Measurements from ENCODE around the gene UPF2.
A peak's percentile ranks its signal among the peaks of the same experiment; 100 is the strongest.

The UPF2 gene

GRCh38 chr10:11885437-11886137 is 157.0 kb downstream of the UPF2 start:
- no peaks in the 10 kb centered on the region for H4K20me1 ChIP-seq (ENCODE audit: insufficient read depth, low read length)
- no peaks in the 10 kb centered on the region for H3K27me3 ChIP-seq (ENCODE audit: insufficient read depth, low read length, poor library complexity)
- TF ChIP-seq EZH2 (IDR thresholded peaks at IDR 0.05; ENCODE audit: borderline replicate concordance, low read depth, low read length, severe bottlenecking) = no peak
- TF ChIP-seq, protein P1, sequence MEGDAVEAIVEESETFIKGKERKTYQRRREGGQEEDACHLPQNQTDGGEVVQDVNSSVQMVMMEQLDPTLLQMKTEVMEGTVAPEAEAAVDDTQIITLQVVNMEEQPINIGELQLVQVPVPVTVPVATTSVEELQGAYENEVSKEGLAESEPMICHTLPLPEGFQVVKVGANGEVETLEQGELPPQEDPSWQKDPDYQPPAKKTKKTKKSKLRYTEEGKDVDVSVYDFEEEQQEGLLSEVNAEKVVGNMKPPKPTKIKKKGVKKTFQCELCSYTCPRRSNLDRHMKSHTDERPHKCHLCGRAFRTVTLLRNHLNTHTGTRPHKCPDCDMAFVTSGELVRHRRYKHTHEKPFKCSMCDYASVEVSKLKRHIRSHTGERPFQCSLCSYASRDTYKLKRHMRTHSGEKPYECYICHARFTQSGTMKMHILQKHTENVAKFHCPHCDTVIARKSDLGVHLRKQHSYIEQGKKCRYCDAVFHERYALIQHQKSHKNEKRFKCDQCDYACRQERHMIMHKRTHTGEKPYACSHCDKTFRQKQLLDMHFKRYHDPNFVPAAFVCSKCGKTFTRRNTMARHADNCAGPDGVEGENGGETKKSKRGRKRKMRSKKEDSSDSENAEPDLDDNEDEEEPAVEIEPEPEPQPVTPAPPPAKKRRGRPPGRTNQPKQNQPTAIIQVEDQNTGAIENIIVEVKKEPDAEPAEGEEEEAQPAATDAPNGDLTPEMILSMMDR (IDR thresholded peaks at IDR 0.05; ENCODE audit: borderline replicate concordance, extremely low read depth, low read length, poor library complexity, severe bottlenecking) = no peak
- no peaks in the 10 kb centered on the region for H3K9me3 ChIP-seq (ENCODE audit: insufficient read depth, low read length, severe bottlenecking)
- H3K9ac ChIP-seq (ENCODE audit: low read depth, low read length) = no peak overlapping the region
- H3K4me2 ChIP-seq (ENCODE audit: insufficient read depth, low read length) = no peak overlapping the region
- no peak for DNase-seq
- no peak overlapping the region for H3K4me3 ChIP-seq (ENCODE audit: low read depth in 1 of 2, low read length in 2 of 2)
- no peak for ATAC-seq (ENCODE audit: insufficient read depth, low read depth)
- H3K27ac ChIP-seq (ENCODE audit: low read length) = no peak overlapping the region
- no peaks in the 10 kb centered on the region for H3K79me2 ChIP-seq (ENCODE audit: insufficient read depth, low read length)
- H3K4me1 ChIP-seq (ENCODE audit: insufficient read depth, low read length) = no peaks in the 10 kb centered on the region
- no peak overlapping the region for H2AFZ ChIP-seq (ENCODE audit: low read depth, low read length)
- H3K36me3 ChIP-seq (ENCODE audit: insufficient read depth, low read length) = no peaks in the 10 kb centered on the region

- H3K79me2 ChIP-seq (ENCODE audit: insufficient read depth, low read length) = no peaks in the 10 kb centered on the region
- H3K9ac ChIP-seq (ENCODE audit: low read depth, low read length) = no peak overlapping the region
- H2AFZ ChIP-seq (ENCODE audit: low read depth, low read length) = no peak overlapping the region
- H4K20me1 ChIP-seq (ENCODE audit: insufficient read depth, low read length) = no peaks in the 10 kb centered on the region
- H3K9me3 ChIP-seq (ENCODE audit: insufficient read depth, low read length, severe bottlenecking) = no peaks in the 10 kb centered on the region
- ATAC-seq (ENCODE audit: insufficient read depth, low read depth) (no peak), DNase-seq (no peak)
- H3K27ac ChIP-seq (ENCODE audit: low read length) = no peak overlapping the region
- H3K27me3 ChIP-seq (ENCODE audit: insufficient read depth, low read length, poor library complexity) = no peaks in the 10 kb centered on the region
- H3K4me1 ChIP-seq (ENCODE audit: insufficient read depth, low read length) = no peaks in the 10 kb centered on the region
- H3K4me3 ChIP-seq (ENCODE audit: low read depth in 1 of 2, low read length in 2 of 2) = no peak overlapping the region
- TF ChIP-seq, protein P1 (IDR thresholded peaks at IDR 0.05; ENCODE audit: borderline replicate concordance, extremely low read depth, low read length, poor library complexity, severe bottlenecking) = no peak
- TF ChIP-seq EZH2 (IDR thresholded peaks at IDR 0.05; ENCODE audit: borderline replicate concordance, low read depth, low read length, severe bottlenecking) = no peak
- no peak overlapping the region for H3K4me2 ChIP-seq (ENCODE audit: insufficient read depth, low read length)
- no peaks in the 10 kb centered on the region for H3K36me3 ChIP-seq (ENCODE audit: insufficient read depth, low read length)
Observed at GRCh38 chr10:11884706-11885423, 157.7 kb downstream of the UPF2 start.

DNA sequence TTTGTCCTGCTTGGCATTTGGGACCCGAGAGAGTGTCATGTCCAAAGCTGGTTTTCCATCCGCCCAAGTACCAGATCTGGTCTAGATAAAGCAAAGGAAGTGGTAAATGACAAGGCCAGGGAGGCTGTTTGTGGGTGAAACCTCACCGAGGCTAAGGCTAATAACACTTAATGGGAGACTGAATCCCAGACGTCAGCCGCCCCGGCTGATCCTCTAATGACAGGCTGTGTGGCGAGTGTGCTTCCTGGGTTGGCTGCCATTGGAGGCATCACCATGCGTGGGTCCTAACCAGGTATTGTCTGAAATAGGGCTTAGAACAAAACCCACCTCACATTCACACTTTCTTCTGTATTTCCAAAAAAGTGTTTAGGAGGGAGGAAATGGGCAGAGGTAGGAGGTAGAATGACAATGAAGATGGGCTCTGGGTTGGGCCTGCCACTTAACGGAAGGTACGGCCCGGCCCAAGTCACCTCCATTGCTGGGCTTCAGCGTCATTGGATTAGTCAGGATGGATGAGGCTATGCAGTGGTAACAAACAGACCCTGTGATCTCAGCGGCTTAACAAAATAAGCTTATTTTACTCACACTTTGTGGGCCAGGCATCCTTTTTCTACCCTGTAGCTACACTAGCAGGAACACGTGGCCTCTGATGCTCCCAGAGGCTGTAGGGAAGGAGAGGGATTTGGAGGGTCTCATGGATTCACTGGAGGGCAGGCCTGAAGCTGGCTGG is 159.8 kb downstream of the UPF2 start:
- H3K4me1 ChIP-seq (ENCODE audit: insufficient read depth, low read length) = no peaks in the 10 kb centered on the region
- TF ChIP-seq, protein P1 (IDR thresholded peaks at IDR 0.05; ENCODE audit: borderline replicate concordance, extremely low read depth, low read length, poor library complexity, severe bottlenecking) = no peak
- no peak overlapping the region for H3K9ac ChIP-seq (ENCODE audit: low read depth, low read length)
- H3K79me2 ChIP-seq (ENCODE audit: insufficient read depth, low read length) = no peaks in the 10 kb centered on the region
- peak; percentile 40 for DNase-seq
- ATAC-seq (ENCODE audit: insufficient read depth, low read depth) = peak; percentile 63
- H2AFZ ChIP-seq (ENCODE audit: low read depth, low read length) = no peak overlapping the region
- no peaks in the 10 kb centered on the region for H3K27me3 ChIP-seq (ENCODE audit: insufficient read depth, low read length, poor library complexity)
- no peak overlapping the region for H3K4me3 ChIP-seq (ENCODE audit: low read depth in 1 of 2, low read length in 2 of 2)
- H3K27ac ChIP-seq (ENCODE audit: low read length) = no peak overlapping the region
- H4K20me1 ChIP-seq (ENCODE audit: insufficient read depth, low read length) = no peaks in the 10 kb centered on the region
- H3K36me3 ChIP-seq (ENCODE audit: insufficient read depth, low read length) = no peaks in the 10 kb centered on the region
- no peaks in the 10 kb centered on the region for H3K9me3 ChIP-seq (ENCODE audit: insufficient read depth, low read length, severe bottlenecking)
- no peak overlapping the region for H3K4me2 ChIP-seq (ENCODE audit: insufficient read depth, low read length)

All from DND-41 (cell line).